PC-3 (cell line): ENCODE measurements around the gene PRAMEF18.
"Not testable (repeated sequence)": the region's sequence is repeated elsewhere in the genome, so short reads cannot be mapped to it uniquely, and the experiment has no call there.

ENCODE experiments used
- EZH2 ChIP-seq: fragments of 300-600 bp; sonication (generic); IDR thresholded peaks from one replicate; pipeline ENCODE4 v1.6.1; 2017; ENCODE audit warnings: antibody characterized with exemption, mild to moderate bottlenecking, low read length; ENCODE audit not compliant: unreplicated experiment
- TF ChIP-seq, protein P1 (sequence below): fragments of 300-600 bp; sonication (generic); conservative IDR thresholded peaks from 2 replicates; pipeline ENCODE4 v1.5.1; 2017; ENCODE audit warnings: antibody characterized with exemption, low read depth, mild to moderate bottlenecking, low read length

DNA sequence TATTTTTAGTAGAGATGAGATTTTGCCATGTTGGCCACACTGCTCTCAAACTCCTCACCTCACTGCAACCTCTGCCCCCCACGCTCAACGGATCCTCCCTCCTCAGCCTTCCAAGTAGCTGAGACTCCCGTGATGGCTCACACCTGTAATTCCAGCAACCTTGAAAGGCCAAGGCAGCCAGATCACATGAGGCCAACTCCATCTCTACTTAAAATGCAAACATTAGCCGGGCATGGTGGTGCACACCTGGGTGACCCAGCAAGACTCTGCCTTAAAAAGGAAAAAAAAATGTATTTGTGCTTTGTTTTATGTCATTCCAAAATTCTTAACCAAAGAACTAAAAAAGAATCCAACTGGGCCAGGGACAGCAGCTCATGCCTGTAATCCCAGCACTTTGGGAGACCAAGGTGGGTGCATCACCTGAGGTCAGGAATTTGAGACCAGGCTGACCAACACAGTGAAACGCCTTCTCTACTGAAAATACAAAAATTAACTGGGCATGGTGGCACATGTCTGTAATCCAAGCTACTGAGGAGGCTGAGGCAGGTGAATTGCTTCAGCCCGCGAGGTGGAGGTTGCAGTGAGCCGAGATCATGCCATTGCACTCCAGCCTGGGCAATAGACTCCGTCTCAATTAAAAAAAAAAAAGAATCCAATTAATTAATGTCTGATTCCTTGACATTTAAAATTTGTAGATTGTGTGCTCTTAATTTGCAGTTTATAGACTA lies 17.7 kb upstream of the PRAMEF18 start:
- TF ChIP-seq, protein P1, sequence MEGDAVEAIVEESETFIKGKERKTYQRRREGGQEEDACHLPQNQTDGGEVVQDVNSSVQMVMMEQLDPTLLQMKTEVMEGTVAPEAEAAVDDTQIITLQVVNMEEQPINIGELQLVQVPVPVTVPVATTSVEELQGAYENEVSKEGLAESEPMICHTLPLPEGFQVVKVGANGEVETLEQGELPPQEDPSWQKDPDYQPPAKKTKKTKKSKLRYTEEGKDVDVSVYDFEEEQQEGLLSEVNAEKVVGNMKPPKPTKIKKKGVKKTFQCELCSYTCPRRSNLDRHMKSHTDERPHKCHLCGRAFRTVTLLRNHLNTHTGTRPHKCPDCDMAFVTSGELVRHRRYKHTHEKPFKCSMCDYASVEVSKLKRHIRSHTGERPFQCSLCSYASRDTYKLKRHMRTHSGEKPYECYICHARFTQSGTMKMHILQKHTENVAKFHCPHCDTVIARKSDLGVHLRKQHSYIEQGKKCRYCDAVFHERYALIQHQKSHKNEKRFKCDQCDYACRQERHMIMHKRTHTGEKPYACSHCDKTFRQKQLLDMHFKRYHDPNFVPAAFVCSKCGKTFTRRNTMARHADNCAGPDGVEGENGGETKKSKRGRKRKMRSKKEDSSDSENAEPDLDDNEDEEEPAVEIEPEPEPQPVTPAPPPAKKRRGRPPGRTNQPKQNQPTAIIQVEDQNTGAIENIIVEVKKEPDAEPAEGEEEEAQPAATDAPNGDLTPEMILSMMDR: not testable (repeated sequence)
- not testable (repeated sequence) for TF ChIP-seq EZH2
